GM19023 (cell line): Measurements from ENCODE around the gene UXT.
"Not testable (repeated sequence)": the region's sequence is repeated elsewhere in the genome, so short reads cannot be mapped to it uniquely, and the experiment has no call there.

Experiments used
- ATAC-seq: cut with Tn5 transposase; IDR thresholded peaks from one replicate; pipeline ENCODE4 v1.9.1; 2021; ENCODE audit warnings: mild to moderate bottlenecking, moderate library complexity; ENCODE audit not compliant: unreplicated experiment

Gene UXT, protein sequence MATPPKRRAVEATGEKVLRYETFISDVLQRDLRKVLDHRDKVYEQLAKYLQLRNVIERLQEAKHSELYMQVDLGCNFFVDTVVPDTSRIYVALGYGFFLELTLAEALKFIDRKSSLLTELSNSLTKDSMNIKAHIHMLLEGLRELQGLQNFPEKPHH

DNA sequence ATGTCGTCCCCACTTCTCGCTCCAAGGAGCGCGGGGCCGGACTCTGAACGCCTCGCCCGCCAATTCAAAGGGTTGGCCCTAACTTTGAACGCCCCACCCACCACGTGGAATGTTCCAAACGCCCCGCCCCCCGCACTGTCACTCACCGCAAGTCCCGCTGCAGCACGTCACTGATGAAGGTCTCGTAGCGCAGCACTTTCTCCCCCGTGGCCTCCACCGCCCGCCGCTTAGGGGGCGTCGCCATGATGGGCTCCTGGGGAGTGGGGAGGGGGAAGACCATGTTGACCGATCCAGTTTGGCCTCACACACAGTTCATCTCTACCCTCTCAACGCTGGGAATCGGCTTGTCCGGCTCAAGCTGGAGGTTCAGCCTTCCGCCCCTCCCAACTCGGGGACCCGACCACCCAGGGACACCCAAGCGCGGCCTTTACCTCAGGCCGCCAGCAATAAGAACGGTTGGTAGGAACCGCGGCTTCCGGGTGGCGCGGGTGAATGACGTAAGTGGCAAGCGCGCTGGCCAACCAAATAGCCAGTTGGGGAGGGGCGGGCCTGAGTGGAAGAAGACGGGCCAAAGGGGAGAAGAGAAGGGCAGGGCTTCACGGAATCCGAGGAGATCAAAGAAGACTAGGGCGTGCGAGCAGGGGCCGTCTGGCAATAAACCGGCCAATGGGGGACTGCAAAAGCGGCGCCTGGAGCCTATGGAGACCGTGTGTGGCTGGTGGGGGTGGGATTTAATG is at the start of gene UXT:
Gene UXT (minus strand): TSS at position 497 of the 737 bp plus-strand sequence. CDS start 253 bp downstream, at position 244.
- peak; percentile 77 for ATAC-seq

DNA sequence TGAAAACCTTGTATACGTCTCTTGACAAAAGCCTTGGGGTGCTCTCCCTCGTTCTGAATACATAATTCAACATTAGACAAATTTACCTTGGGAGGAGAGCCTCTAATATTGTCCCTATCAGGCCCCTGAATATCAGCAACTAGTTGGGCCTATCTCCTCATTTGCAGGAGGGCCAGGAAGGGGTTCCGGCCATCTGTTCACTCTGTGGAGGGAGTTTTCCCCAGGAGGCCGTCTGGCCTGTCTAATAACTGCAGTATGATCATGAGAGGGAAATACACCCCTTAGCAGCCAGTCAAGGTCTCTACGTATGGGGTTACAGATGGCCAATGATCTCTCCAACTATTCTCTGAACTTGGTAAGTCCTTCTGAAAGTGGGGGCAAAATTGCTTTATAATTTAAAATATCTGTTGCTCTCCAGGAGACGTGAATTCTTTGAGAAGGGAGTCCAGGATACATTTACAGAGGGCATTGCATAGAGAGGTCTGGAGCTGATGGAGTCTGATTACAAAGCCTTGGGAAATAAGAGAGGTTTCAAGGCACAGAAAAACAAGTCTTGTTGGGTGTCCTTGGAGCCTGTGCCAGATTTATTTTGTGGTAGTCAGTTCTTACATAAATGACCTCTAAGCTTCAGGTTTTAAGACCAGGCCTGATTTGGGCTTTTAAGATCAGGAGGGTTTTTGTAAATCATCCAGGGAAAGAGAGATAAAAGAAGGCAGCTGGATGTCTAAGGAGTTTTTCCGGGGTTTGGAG is 48.2 kb upstream of the UXT start:
- ATAC-seq, result no peak

DNA sequence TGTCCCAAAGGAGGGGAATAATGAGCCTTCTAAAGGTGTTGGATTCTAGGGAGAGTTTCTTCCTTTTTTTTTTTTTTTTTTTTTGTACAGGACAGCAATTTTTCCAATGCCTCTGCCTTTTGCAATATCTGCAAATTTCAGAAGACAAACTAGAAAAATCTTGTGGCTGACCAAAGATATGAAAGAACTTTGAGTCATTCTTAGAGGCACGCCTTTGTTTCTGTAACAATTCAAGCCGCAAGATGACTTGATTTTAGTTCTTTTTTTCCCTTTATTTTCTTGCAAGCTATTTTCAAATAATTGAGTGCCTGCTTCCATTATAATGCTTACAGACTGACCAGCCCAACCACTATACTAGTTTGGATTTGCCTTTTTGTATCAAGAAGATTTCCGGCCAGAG is 47.6 kb upstream of the UXT start:
- no peak for ATAC-seq

DNA sequence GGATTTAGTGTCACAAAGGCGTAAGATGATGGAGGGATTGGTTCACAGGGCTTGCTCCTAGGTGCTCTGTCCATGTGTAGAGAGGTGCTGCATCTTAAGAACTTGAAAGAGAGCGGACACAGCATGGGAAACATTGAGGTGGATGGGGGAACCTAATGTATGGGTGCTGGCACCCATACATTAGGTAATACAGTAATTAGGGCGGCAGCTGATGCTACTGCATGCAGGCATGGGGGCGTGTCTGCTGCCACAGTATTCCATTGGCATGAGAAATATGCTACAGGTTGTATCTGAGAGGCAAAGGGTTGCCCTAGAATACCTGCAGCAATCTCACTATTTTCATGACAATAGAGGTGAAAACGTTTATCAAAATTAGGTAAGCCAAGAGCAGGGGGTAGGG is 45.8 kb upstream of the UXT start:
- ATAC-seq, result no peak

DNA sequence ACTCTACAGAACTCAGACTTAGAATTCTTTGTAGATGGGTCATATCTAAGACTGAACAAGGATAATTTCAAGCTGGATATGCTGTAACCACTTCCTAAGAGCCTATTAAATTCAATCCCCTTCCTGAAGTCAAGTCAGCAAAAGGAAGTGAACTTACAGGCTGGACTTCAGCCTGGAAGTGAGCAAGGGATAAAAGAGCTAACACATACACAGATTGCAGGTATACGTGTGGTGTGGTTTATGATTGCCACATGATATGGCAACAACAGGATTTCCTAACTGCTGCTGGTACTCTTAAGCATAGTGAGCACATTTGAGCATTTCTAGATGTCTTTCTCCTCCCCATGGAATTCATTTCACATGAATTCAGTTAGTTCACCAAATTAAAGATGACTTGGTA is 38.2 kb upstream of the UXT start:
- no peak for ATAC-seq

DNA sequence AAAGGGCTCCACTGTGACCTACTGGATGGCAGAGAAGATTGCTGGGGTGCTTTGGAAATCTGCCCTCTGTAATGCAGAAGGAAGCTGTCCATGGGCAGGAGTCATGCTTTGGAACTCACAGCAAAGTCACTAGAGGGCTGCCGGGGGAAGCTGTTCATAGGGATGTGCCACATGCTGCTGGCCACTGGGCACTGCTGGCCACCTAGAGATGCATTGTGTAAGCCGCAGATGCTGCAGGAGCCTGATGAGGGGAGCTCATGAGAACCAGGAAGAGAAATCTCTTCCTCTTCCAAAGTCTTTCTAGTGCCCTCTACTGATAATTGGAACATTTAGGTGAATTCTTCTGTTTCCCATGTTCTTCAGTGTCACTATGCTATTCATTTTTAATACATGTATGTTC is 31.2 kb upstream of the UXT start:
- ATAC-seq, result no peak

DNA sequence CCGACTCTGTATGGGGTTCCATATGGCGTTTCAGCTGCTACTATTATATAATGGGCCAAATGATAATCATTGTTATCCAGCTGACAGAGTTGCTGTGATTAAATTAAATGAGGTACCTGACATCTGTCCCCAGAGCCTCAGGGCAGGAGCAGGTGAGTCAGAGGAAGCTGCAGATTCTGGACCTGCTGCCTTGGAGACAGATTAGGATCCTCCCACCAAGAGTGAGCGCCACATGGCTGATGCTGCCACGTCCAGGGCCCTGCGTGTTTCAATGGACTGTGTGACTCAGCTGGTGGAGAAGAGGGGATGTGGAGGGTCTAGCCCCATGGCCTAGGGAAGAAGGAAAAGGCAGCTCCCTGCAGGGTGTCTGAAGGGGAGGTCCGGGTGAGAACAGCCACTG is 28.3 kb upstream of the UXT start:
- ATAC-seq, result no peak

DNA sequence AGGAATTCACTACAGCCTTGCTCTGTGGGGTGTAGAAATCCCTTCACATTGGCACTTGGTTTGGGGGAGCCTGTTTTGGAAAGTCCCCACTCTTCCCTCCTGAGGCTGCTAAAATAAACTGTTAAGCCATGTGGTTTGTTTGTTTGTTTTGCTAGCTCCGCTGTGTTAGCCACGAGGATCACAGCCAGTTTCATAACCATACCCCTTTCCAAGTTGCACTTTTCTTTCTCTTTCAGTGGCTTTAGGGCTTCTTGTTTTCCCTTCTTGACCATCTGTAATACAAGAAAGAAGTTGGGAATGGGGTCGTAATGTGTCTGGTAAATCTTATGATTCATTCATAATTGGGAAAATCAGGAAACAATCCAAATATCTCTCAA is 24.8 kb upstream of the UXT start:
- ATAC-seq, result no peak

DNA sequence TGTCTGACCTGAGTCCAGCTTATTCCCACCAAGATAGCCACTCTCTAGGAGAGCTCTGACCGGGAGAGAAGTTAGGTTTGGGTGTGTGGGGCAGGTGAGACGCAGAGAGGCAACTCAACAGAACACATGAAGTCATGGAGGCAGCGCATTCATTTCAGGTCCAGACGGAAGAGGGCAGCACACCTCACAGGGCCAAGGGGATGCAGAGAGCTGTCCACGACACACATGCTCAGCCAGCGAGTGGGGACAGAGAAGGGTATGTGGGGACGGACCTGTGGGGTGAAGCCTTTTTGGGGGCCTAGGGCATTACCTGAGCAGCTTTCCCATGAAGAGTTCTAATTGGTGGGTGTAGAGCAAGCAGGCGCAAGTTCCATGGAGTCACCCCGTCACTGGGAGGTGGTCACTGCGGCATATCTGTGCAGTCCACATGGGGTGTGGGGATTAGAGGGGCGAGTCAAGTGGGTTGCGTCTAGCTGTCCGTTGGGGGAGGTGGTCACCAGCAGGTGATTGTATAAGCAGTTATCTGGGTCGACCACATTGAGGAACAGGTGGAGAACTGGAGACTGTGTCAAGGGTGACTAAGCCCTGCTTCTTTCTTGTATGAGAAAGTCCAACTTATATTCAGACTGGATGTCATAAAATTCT is 24.3 kb upstream of the UXT start:
- ATAC-seq, result no peak

DNA sequence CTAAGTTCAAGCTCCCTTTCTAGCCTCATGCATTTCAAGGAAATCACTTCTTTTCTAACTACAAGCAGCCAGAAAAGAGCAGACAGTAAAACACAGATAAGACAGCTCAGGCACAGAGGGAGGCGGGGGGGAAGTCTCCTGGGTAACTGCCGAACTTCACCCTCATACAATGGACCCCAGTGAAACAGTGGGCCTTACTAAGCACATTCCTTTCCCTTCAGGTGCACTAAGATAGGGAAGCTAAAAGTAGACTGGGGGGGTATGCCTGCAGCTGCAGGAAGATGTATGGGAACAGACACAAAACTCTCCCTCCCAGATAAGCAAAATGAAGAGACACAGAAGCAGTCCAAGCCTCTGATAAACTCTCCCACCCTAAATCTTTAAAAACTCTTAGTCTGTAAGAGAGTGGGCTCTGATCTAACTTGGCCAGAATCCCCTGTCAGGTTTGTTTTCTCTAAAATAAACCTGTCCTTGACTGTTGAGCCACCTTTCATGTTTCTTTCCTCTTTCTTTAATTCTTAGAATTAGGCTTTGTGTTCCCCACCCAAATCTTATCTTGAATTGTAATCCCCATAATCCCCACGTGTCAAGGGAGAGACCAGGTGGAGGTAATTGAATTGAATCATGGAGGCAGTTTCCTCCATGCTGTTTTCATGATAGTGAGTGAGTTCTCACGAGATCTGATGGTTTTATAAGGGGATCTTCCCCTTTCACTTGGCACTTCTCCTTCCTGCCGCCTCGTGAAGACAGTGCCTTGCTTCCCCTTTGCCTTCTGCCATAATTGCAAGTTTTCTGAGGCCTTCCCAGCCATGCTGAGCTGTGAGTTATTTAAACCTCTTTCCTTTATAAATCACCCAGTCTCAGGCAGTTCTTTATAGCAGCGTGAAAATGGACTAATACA is 17.2 kb upstream of the UXT start:
- not testable (repeated sequence) for ATAC-seq

DNA sequence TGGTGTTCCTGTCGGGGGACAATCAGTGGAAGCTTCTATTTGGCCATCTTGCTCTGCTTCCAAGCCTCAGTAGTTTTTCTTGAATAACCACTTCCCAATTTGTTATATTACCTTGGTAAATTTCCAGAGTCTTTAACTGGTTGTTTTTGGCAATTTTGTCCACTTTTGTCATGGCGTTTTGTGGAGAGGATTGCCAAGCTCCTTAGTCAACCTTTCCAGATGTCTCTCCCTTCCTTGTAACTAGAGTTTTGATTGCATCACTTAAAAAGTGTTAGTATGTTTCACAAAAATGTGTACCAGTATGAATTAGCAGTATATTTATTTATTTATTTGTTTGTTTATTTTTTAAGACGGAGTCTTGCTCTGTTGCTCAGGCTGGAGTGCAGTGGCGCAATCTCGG is 15.8 kb upstream of the UXT start:
- no peak for ATAC-seq

DNA sequence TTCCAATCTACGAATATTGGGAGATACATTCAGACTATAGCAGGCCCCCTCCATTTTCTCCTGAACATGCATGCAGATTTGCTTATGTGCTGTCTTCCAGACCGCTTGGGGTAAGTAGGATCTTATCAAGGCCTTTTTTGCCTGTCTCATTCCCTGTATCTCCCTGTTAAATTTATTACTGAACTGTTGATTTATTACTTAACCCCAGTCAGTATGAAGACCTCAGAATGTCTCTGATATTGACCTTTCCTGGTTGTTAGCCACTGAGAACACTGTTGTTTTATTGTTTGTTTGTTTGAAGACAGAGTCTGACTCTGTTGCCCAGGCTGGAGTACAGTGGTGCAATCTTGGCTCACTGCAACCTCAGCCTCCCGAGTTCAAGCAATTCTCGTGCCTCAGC is 6.8 kb upstream of the UXT start:
- not testable (repeated sequence) for ATAC-seq

DNA sequence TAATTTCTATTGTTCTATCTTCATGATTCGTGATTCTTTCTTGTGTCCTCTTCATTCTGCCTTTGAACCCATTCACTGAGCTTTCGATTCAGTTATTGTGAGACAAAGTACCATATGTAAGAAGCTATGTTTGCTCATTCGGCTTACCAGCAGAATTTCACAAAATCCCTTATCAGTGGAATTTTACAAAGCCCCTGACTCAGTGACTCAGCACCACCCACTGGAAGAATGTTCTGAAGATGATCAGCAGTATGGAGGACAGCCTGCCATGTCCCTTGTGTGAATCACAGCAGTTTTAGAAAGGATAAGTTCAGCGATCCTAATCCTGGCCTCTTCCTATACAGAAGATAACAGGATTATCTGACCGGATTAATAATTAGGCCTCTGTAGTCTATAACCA is 5.8 kb upstream of the UXT start:
- no peak for ATAC-seq

DNA sequence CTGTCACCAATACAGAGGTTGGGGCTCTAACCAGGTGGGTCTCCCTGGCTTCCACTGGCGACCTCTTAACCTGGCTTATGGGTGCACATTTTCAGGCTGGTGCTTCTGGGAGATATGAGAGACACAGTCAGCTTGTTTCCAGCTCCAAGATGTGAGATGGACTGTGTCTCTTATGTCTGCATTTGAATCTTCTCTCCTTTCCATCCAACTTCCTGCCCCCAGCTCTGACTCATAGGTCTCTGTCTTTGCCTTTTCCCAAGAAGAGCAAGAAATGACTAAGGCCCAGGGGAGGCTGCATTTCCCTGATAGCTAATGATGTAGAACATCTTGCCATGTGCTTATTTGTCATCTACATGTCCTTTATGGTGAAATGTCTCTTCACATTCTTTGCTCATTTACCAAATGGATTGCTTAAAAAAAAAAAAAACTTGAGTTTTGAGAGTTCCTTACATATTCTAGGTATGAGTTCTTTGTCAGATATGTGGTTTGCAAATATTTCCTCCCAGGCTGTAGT is 3.2 kb upstream of the UXT start:
- no peak for ATAC-seq

DNA sequence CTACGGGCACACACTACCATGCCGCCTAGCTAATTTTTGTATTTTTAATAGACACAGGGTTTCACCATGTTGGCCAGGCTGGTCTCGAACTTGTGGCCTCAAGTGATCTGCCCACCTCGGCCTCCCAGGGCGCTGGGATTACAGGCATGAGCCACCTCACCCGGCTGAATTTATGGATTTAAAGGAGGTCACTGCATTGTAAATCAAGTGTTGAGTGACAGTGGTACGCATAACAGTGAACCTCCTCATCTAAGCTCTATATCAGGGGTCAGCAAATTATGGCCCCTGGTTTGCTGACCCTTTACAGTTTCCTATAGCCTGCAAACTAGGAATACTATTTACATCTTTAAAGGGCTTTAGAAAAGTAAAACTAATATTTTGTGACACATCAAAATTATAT is 2.6 kb upstream of the UXT start:
- no peak for ATAC-seq

DNA sequence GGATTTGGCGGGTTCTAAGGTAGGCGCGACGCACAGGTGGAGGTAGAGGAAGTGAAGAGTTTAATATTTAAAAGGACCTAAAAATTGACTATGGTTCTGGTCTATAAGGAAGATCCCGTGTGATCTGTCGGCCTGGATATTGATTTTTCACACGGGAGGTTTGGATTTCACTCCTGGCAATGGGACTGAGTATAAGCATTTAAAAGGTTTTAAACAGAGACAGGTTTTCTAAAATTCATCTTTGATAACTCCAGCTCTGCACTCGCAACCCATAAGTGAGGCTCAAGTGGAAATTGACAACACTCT is 394 bp upstream of the UXT start:
- no peak for ATAC-seq

DNA sequence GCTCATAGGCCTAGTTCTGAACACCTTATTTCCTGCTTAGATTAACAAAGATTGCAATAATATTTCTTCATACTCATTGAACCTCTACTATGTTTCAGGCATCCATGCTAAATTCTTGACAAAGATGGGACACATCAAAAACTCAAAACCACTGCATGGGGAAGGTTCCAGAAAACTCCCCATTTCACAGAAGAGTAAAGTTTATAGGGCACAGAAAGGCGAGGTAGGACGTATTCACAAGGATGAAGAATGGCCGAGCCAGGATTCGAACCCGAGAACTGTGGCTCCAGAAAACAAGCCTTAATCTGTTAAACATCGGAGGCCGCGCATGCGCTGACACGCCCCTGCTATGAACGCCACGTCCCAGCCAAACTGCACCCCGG is 688 bp downstream of the UXT start:
- no peak for ATAC-seq

DNA sequence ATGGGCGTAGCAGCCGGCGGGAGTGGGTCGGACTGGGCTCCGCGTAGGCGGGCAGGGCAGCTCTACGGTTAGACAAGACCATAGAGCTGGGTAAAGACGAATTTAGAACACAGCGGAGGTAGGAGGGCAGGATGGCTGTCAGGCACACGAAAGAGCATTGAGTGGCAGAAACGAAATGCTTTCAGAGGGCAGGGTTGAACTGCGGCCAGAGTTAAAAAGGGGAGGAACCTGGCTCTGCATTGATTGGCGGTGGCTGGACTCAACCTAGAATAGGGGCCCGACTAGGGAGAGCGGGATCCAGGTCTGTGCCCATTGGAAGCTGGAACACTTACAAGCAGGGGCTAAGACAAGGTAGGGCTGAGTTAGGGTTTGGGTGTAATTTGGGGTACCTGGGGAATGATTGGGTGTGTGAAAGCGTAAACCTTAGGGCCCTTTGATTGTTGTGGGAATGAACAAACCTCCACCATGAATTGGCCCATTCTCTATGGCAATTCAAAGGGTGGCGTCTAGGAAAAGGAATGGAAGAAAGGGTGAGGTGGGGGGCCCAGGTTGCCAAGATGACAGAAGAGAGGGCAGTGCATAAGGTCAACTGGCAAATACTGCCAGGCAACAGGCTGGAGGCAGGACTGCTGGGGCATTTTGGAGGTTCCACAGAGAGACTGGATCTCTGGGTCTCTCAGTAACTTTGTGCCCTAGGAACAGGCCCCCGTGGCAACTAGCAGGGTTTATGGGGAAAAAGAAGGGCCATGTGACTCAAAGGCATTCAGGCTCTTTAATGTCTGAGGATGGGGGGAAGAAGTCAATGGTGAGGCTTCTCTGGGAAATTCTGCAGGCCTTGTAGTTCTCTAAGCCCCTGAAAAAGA is 7.7 kb downstream of the UXT start:
- no peak for ATAC-seq

DNA sequence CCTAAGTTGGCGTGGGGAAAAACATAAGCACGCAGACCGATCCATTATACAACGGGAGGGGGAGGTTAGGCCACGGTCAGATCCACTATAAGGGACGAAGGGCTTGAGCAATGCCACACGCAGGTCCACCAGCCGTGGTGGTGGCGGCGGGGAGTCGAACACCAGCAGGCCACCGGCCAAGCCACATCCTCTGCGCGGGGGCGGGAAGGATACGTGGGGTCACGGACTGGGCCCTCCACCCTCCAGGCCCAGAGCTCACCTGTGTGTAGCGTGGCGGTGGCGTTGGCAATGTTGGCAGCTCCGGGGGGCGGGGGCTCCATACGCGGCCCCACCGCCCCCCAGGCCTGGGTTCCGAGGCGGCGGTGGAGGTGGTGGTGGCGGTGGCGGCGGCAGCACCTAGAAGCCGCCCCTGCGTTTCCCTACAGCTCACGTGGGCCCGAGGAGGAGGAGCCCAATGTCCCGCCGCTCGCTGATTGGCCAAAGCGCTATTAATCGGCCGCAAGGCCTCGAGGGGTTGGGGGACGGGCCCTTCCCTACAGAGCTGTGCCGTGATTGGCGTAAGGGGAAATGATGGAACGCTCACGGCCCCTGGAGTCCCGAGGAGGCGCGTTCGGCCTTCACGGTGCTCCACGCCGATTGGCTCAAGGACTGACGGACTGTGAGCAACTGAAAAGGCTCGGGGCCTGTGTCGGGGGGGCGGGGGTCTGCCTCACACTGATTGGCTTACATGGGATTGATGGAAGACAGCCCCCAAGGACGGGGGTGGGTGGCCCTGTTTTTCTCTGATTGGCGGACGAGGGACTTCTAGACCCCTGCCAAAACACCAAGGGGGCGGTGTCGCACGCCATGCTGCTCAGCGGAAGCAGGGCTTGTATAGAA is 8.6 kb downstream of the UXT start, which contains the start of gene ELK1:
Gene ELK1 (minus strand): TSS at position 400 of the 879 bp plus-strand sequence. CDS start 9,122 bp downstream, outside the sequence.
- peak; percentile 89 for ATAC-seq
